LoVo (cell line): ENCODE data around the gene ABCD3.
A peak's percentile ranks its signal among the peaks of the same experiment; 100 is the strongest.

Source experiments
- DNase-seq: peaks from one replicate; pipeline ENCODE4 v3.0.0-alpha.2; 2016; ENCODE audit warnings: low spot score

Gene ABCD3

DNA sequence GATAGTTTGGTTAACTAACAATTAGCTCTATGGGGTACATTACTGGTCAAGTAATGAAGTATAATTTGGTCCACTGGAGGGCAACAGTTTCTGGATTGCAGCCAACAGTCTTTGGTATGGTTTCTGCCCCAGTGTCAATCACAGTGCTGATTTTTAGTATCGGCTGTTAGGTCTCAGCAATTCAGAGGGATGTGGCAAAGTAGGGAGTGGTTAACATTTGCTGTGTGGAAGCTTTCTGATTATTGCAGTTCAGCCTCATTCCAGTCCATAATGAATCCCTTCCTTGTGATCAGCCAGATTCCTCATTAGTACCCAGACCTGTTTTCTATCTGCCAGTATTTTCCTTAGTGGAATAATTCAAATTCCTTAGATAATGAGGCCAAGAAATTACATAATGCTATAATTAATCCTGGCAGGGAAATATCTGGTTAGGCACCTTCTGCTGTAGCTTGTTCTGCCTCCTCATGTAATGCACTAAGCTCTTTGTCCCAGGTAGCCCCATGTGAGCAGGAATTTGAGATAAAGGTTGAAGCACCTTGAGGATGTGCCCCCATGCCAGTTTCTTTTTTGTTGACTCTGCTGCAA is 109.3 kb downstream of the ABCD3 start:
- DNase-seq = peak; percentile 58

DNA sequence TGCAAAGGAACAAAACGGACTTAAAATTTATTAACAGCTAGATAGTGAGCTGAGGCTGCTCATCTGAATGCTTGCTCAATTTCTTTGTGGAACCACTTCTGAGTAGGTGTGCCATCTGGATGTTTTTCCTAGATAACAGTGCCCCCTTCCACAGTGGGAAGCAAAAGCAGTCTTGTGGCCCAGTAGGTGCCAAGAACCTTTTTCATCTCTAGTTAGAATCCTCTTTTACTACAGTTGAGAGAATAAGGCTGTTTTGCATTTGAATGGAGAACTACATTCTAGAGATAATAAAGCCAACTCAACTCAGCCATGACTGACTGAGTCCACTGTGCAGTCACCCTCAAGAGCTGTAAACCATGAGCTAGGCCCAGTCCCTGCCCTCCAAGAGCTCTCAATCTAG is 110.1 kb downstream of the ABCD3 start:
- peak; percentile 41 for DNase-seq

DNA sequence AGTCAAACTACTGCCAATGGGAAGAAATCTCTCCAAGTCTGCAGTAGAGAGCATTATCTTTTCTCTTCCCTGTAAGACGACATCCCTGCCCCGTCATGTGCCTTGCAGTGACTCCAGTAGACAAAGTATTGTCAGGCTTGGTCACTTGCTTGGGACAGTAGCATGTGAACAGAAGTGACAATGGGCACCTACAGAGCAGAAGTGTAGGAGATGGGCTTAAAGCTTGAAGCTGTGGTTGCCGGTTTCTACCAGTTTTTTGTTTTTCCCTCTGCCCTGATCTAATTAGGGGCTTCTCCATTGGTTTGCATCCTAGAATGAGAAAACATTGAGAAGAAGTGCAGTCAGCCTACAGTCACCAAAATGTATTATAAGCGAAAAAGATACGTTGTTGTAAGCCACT is 110.6 kb downstream of the ABCD3 start:
- DNase-seq = no peak

DNA sequence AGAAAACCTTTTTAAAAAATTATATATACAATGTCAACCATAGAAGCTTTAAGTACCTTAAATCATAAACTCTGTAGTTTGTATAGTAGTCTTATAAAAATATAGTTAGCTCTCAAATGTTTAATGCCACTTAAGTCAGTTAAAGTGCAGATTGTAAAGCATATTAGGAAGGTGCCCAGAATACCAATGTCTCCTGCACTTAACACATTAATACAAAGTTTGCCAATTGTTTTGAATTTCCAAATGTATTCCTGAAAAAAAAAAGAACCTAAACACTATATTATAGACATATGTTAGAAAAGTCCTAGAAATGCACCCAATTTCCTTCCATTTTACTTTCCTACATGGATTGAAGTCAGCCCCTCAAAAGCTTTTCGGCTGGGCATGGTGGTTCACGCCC is 111.2 kb downstream of the ABCD3 start:
- DNase-seq = no peak

DNA sequence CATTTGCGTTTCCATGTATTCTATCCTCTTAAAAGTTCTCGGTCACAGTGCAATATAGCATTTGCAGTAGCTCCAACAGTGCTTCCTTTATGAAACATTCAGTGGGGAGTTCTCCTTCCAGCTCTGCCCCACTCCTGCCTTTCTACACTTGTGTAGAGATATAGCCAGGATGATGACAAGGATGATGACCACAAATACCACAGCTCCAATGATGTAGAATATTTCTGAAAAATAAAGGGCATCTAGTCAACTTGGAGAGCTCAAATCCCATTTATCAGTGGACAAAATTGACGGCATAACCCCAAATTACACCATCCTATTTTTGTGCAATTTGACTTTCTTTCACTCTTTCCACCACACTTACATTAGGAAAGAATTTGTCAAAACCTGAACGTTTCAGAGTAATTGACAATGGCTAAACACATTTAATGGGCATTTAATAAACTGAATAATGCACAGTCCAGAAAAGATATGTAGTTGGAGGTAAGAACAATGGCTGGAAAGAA is 112.2 kb downstream of the ABCD3 start:
- DNase-seq = no peak

DNA sequence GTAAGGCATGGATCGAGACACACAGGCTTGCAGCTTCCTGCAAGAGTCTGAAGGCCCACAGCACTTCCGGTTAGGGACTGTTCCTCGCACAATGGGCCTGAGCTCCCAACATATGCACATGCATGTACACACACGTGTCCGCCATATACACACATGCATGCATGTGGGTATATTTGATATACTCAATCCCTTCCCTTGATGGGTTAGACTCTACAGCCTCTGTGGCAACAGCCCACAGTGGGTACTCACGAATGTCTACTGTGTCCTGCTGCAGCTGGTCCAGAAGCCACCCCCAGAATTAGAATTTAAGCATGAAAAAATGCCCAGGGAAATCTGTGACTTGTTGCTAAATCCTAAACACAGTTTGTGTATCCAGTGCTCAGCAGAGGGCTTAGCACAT is 113.5 kb downstream of the ABCD3 start:
- DNase-seq = no peak

DNA sequence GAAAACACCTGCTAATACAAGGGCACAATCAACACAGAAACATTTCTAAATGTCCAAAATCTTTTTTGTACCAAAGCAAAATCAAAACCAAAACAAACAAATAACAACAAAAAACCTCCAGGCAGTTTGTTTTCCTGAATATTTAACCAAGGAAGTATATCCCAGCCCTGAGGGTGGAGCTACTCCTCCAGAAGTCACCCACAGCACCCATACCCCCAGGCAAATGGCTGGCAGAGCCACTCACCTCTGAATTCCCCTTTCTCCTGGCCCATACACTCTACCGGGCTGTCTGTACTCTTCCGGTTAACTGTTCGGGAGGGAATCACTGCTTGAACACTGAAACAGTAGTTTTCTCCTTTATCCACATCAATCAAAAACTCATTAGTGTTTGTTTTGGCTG is 113.9 kb downstream of the ABCD3 start:
- DNase-seq = no peak

DNA sequence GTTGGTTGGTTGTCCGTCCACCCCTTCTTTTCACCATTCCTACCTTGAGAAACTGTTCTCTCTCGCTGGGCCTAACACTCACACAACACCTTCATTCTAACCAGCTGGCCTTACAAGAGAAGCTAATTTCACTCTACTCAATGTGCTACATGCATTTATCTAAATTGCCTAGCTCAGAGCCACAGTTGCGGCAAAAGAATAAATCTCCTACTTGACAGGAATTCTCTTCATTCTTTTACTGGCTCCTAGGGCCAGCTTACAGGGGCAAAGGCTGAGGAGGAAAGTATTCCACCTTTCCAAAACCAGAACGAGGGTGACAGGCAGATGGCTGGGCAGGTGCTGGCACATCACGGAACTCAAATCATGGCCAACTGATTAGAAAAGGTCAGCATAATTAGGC is 116.9 kb downstream of the ABCD3 start:
- DNase-seq = no peak

DNA sequence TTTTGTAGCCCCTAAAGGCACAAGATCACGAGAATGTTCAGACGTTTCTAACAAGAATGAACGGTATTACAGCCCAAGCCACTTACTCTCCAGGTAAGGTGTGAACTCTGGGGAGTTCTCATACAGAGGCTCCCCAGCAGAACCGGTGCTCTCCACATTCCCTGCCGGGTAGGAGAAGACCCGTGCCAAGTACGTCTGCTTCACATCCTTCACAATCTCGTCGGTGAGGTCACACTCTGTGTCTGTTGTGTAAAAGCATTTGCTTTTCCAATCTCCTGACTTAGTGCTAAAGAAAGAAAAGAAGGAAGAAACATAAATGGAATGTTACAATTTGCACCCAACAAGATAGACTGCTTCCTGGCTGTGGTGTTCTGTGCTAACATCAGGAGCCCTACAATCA is 117.7 kb downstream of the ABCD3 start:
- DNase-seq = no peak

DNA sequence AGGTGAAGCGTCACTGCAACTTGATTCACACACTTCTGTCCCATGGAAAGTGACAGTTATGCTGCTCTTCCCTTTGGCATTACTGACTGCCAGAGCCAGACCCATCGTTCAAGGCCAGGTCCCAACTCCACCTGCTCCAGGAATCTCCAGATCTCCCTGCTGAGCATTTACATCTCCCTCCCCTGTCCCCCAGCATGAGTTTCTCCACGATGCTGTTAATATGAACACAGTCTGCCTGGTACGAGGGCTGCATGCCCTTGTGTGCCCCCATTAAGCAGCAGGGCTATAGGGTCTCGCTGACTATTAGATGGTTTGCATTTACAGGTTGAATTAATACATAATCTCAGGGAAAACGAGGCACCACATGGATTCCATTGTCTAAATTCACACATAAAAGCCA is 119.1 kb downstream of the ABCD3 start:
- no peak for DNase-seq

DNA sequence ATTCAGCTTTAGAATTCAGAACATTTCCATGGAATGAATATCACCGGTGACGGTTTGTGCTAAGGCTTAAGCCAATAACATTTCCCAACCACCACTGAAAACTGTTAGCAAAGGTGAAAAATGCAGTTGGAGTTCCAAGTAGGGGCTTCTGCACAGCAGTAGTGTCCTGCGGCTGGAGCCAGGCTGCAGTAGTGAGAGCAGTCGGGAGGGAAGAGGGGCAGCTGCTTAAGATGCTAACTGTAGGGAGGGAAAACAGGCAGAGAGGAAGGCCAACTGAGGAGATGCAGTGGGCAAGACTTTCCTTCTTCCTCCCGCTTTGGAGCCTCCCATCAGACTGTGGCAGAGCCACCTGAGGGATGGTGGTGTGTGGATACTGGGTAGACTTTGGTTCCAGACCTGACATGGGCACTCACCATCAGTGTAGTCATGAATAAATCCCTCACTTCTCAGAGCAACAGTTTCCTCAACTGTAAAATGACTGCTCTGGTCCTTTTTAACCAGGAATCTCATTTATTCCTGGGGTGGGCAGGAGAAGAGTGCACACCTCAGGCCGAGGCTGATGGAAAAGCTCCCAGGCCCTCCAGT is 120.1 kb downstream of the ABCD3 start:
- no peak for DNase-seq

DNA sequence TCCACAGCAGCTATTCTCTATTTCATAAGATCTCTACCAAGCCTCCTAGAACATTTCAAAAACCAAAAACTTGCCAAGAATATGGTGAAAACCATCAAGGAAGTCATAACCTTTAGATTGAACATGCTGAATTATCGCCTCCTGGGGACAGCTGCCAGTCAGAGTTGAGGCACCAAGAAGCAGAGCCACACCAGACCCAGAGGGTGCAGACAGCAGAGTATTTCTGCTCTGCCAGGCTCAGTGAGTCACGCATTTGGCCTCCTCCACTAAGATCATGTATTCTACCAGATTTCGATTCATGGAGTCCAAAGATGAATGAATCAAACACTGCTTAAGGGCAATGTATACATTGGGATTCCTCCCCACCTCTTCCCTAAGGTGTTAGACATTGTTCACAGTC is 121.3 kb downstream of the ABCD3 start:
- DNase-seq = no peak

DNA sequence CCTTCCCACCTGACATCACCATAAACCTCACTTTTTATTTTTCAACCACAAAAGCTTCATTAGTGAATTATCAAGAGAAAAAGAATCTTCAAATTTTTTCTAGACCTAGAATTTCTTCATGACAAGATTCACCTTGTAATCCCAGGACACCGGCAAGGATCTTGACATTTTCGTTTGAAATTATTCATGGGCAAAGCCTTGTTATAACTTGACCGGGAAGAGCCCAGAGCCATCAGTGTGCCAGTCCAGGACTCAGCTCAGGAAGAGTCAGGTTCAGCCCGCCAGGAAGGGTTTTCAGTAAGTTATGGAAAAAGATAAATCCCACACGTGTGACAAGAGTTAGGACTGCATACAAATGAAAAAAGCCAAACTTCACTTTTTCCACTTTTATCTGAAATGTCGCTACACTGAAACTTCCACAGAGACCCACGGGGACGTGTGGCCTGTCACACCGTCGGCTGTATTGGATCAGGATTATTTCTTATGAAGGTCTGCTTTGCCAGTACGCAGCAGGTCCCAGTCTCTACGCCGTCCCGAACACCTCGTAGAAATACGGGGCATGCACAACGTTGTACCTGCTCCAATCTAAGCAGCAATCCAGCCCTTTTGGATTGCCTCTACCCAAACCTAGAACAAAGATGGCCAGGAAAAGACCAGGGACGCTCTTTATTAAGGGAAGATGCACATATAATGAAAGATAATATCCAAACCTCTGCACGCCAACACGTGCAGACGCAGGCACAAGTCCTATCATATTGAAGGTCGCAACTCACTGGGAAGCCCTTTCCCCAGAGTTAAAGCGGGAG is 122.5 kb downstream of the ABCD3 start:
- DNase-seq = no peak

DNA sequence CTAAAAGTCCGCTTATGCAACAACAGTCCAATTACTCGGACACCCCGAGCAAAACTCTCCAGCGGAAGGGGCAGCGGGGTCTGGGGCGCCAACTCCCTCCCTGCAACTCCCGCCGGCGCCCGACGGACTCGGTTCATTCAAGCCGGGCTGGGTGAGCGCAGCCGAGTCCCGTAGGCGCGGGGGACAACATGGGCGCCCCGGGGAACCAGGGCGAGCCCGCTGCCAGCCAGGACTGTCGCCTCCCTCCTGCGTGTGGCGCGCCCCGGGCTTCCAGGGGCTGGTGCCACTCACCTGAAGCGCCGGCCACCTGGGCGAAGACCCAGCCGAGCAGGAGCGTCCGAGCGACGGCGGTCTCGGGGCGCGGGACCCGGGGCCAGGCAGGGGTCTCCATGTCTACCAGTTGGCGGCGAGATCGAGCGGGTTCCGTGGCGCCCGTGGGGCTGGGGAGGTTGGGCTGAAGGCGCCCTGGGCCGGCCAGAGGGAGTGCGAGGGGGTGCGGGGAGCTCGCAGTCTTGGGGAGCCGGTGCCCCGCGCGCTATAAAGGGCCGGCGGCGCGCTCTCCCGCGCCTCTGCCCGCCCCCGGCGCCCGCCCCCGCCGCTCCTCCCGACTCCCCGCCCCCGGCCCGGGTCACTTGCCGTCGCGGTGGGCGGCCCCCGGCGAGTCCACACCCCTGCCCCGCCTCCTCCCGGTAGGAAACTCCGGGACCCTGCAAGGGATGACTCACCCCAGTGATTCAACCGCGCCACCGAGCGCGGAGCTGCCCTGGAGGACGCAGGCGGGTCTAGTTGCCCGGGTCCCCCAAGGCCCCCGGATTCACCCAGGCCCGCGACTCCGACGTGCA is 123.3 kb downstream of the ABCD3 start, which contains the start of gene F3:
TSS of gene F3 (minus strand) at position 514 of the 842 bp plus-strand sequence. CDS start at position 391, 123 bp downstream.
- DNase-seq = peak; percentile 90

DNA sequence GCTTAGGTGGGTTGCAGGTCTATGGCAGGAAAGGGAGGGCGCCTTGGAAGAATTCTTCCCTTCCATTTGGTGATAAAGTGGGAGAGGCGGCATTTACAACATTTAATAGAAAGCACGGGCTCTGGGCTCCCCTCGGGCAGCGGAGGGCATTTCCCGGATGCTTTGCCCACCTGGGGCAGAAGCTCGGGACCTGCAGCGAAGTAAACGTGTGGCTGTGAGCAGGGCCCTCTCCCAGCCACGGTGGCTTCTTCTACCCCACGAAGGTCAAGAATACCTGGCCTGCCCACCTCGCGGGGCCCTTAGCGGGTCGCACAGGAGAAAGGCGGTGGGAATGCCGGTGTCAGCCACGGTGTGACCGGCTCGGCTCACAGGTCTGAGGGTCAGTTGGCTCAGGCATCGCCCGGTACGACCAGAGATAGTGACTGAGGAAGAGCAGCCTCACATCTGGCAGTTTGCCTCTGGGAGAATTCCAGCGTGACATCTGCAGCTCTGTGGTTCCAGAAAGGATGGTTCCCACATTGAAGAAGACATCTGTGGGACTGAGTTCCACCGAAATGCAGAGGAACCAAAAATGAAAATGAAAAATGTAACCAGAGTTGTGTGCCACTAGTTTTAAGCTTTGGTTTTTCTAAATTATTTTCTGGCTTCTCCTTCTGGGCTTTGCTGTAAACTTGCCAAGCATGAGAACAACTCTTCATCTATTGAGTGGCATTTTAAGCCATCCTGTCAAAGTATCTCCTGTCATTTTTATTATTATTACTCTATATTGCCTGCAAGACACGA is 124.1 kb downstream of the ABCD3 start:
- no peak for DNase-seq

DNA sequence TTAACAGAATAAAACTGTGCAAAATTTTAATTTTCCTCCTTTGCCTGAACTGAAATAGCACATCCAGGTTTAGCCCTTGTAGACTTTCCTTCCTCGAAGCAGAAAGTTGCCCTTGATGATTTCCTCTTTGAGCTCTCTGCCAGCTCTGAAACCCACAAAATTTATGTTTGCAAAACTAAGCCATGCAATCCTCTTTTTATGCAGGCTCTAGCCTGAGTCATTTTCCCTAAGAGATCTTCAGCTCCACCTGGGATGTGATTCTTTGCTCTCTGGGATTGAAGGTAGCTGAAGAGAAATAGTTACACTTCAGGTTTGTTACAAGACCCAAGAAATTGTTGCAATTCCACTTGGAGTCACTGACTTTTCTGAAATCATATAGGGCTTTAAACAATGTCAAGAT is 124.8 kb downstream of the ABCD3 start:
- DNase-seq = no peak

DNA sequence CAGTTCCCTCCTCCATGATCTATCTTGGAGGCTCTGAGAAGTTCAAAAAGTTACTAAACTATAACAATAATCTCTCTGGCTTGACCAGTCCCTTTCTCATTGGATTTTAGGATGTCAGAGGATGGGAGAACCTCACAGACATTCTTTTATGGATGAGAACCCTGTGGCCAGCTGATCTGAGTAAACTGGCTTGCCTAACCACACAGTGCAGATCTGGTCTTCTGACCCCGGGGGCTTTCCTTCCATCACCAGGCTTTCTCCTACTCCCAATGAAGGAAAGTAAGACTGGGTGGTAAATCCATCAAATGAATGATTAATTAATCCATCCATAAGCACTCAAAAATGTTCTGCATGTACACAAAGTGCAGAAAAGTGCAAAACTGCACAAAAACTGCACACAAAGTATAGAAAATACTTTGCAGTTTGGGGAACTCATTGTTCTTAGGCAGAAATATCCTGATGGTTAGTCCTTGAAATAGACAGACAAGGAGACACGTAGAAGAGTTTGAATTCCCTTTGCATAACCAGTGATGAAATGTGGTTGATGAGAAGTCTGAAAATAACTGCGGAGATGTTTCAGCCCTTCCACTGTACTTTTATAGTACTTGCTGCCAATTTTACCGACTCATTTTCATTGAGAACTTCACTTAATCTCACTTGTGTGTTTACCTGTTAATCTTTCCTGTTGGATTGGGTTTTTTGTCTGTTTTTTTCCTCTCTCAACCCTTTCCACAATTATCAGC is 125.9 kb downstream of the ABCD3 start:
- no peak for DNase-seq

DNA sequence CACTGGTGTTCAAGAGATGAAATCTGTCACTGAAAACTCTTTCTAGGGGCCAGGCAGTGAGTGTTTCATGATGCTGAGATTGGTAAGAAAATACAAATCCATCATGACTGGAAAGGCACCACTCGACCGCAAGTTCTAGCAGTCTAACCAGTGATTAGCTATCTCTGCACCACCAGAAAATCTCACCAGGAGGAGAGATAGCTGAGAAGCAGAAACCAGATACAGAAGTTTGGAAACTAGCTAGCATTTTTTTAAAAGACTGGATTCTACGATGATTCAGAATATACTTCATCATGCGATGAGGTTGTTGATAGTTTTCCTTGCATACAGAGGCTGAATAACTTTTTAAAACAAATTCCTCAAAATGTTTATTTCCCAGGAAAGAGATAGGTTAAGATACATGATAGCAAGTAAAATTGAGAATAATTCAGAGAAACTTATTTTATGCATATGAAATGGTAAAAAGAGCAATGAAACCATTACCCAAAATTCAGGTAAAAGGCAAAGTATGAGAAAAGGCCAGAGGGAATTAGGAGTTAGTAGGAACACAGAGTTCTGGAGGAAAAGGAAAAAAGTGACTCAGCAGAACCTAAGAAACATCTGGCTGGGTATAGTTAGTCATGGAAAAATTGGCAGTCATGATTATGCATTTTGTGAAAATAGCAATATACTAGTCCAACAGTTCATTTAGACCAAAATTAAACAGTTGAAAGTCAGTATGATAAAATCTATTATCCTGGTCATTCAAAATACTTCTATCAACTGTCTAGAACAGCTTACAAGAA is 126.7 kb downstream of the ABCD3 start:
- DNase-seq = no peak

DNA sequence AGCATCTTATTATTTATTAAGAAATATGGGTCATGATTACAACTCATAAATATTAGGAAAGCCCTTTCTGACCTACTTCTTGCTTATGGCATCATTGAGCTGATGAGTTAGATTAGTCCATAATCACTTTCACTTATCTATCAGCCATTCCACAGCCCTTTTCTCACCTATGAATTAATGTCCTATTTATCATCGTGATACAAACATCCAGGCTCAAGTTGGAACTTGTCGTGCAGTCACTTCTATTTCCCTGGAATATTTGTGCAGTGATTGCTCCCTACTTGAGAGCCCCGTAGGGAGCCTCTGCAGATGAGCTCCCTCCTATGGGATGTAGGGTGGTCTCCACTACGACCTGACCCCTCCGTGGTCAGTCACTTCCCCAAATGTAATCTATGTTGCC is 131.5 kb downstream of the ABCD3 start:
- no peak for DNase-seq

DNA sequence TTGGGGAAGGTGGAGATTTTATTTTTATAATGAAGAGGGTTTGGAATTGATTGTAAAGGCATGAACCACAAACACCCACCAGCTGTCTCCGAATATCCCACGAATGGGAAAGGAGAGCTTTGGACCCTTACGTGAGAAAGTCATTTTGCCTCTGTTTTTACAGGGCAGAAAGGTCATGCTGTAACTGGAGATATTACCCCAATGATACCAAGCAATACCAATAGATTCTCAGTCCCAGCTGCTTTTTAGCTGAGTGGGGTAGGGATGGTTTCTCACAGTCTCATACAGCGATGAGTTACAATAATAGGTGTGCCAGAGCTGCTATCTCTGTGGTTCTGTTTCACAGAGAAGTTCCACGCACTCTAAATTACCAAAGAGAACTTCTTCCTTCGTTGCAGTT is 132.2 kb downstream of the ABCD3 start:
- DNase-seq = no peak
